Thymus (tissue), 11 donors: ENCODE data around the gene DSCAM. TPM values are rescaled to one million over a fixed set of nuclear protein-coding genes. Genes with fewer than 3 reads are reported as not detected.

ENCODE experiments used
- DNase-seq, 9 donors: peaks; one replicate each; pipeline ENCODE4 v3.0.0-alpha.2; 2013; ENCODE audit warnings: low spot score in 9 of 9, low read depth in 6 of 9, missing footprints in 1 of 9
- H3K27ac ChIP-seq, 2 donors: one replicate each; pipeline ENCODE4 v1.5.1; 2013; ENCODE audit warnings: control low read depth in 1 of 2, low read depth in 1 of 2, low read length in 1 of 2, mild to moderate bottlenecking in 1 of 2, moderate library complexity in 1 of 2
- H3K27me3 ChIP-seq, 2 donors: one replicate each; pipeline ENCODE4 v1.5.1; 2013; ENCODE audit warnings: low read length in 1 of 2; ENCODE audit not compliant: control insufficient read depth in 2 of 2, insufficient read depth in 1 of 2
- H3K36me3 ChIP-seq, 2 donors: one replicate each; pipeline ENCODE4 v1.5.1; 2013; ENCODE audit warnings: low read length in 1 of 2, mild to moderate bottlenecking in 1 of 2, moderate library complexity in 1 of 2; ENCODE audit not compliant: control insufficient read depth in 2 of 2, insufficient read depth in 2 of 2
- H3K4me1 ChIP-seq, 2 donors: one replicate each; pipeline ENCODE4 v1.5.1; 2013; ENCODE audit warnings: low read length in 2 of 2; ENCODE audit not compliant: control insufficient read depth in 2 of 2, insufficient read depth in 2 of 2
- H3K4me3 ChIP-seq, 2 donors: one replicate each; pipeline ENCODE4 v1.5.1; 2013; ENCODE audit warnings: low read length in 2 of 2, control low read depth in 1 of 2, mild to moderate bottlenecking in 1 of 2
- H3K9me3 ChIP-seq, 2 donors: one replicate each; pipeline ENCODE4 v1.5.1; 2013; ENCODE audit warnings: low read length in 1 of 2, mild to moderate bottlenecking in 1 of 2; ENCODE audit not compliant: control insufficient read depth in 2 of 2, insufficient read depth in 1 of 2
- WGBS: extraction: QIAGEN DNeasy Blood & Tissue Kit; methylation state at CpG from one replicate; pipeline ENCODE4 v1.1.7; 2013; 5-methylcytosine and 5-hydroxymethylcytosine counted together
- polyA plus RNA-seq: library from polyadenylated mRNA; stranded (reverse); fragments of 200-250 nt; gene quantifications from one replicate; pipeline ENCODE4 v1.2.3, GENCODE V29; 2013
- total RNA-seq: library from RNA; stranded (reverse); fragments of 120-200 nt; gene quantifications from one replicate; pipeline ENCODE4 v1.2.4, GENCODE V29; 2013
- donor health status: healthy.

The DSCAM gene
- total and polyA plus RNA-seq, 2 donors = 0.02 to 0.05 TPM

DNA sequence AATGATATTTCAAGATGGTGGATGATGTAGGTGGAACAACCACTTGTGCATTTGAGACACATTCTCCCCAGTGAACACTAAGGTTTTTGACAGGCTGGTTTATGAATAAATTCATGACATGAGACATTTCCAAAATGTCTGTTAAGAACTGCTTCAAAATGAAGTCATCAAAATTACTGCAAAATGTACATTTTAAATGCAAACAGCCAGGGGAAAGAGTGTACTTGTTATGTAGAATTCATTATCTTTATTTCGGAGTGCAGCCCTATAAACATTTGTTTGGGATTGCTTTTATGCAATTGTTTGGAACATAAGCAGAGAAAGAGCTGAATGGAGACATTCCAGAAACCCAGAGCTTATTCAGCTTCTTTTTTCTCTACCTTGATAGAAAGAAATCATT, 49.5 kb downstream of the DSCAM start:
- H3K27me3 ChIP-seq = no peaks in the 10 kb centered on the region
- no peaks in the 10 kb centered on the region for H3K4me1 ChIP-seq
- DNase-seq = no peak
- no peak overlapping the region for H3K27ac ChIP-seq
- H3K4me3 ChIP-seq = no peak overlapping the region
- WGBS = 86% methylated on average over 1 of the region's 1 CpG
- H3K9me3 ChIP-seq = peaks cover 0 to 8% of the 10 kb centered on the region in 2 donors
- H3K36me3 ChIP-seq = no peaks in the 10 kb centered on the region

- Histone ChIP-seq H3K4me3 (no peak overlapping the region), H3K4me1 (no peaks in the 10 kb centered on the region), H3K9me3 (peaks cover 0 to 8% of the 10 kb centered on the region in 2 donors), H3K27me3 (no peaks in the 10 kb centered on the region), H3K27ac (no peak overlapping the region), H3K36me3 (no peaks in the 10 kb centered on the region)
- no peak for DNase-seq
- 91% methylated on average over 1 of the region's 1 CpG for WGBS
Observed at GRCh38 chr21:40796464-40796863, 50.5 kb downstream of the DSCAM start.

GRCh38 chr21:40795313-40795712, 51.6 kb downstream of the DSCAM start:
- H3K4me1 ChIP-seq = no peaks in the 10 kb centered on the region
- H3K36me3 ChIP-seq = no peaks in the 10 kb centered on the region
- no peak for DNase-seq
- 79% methylated on average over 3 of the region's 3 CpGs for WGBS
- peaks cover 0 to 6% of the 10 kb centered on the region in 2 donors for H3K9me3 ChIP-seq
- no peak overlapping the region for H3K4me3 ChIP-seq
- no peak overlapping the region for H3K27ac ChIP-seq
- no peaks in the 10 kb centered on the region for H3K27me3 ChIP-seq

DNA sequence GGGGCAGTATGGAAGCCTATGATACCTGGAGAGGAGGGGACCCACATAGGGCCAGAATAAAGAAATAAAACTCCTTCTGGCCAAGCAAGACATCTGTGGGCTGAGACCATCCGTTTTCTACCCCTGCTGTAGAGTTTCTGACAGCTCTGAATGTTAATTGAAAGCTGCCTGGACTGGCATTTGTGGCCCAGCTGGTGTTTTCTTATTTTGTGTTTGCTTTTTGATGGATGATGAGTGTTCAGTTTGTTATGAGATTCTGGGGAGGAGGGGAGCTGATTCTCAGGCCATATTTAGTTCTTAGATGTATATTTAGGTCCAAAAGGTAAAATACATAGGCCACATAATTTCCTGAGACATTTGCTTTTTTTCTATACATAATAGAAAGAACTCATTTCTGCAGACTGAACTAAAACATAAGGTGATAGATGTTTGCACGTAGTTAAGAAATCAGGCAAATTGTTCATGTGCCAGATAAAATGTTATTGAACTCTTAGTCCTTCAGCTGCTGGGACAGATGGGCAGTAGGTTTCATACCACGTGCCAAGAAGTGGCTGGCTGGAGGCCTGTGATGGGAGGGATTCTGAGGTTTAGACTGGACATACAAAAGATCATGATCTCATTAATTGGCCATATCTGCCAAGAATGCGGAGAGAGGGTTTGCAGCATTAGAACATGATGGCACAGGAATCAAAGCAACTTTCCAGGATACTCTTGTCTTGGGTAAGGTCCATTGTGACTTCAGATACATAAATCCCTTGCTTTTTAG, 54.1 kb downstream of the DSCAM start:
- DNase-seq = no peak
- Histone ChIP-seq H3K27ac (no peak overlapping the region), H3K4me3 (no peak overlapping the region), H3K27me3 (no peaks in the 10 kb centered on the region), H3K36me3 (no peaks in the 10 kb centered on the region), H3K4me1 (no peaks in the 10 kb centered on the region), H3K9me3 (peaks cover 0 to 6% of the 10 kb centered on the region in 2 donors)
- WGBS = 88% methylated on average over 4 of the region's 4 CpGs

DNA sequence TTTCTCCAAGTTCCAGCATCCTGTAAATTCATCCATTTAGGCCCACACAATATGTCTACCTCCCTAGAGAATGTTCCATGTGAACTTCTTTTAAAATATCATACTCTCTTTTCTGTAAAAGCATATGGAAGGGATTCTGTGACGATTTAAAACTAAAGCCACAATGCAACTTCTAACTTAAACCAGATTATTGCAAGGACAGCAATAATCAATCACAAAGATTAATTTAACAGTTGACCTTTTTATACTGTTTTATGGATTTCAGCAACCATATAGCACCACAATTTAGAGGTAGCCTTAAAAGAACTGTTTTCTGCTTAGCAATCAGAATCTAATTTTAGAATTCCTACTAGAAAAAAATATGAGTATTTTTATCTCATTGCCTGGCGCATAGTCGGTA, 58.3 kb downstream of the DSCAM start:
- no peaks in the 10 kb centered on the region for H3K4me1 ChIP-seq
- H3K36me3 ChIP-seq = no peaks in the 10 kb centered on the region
- 98% methylated on average over 3 of the region's 3 CpGs for WGBS
- no peaks in the 10 kb centered on the region for H3K27me3 ChIP-seq
- H3K9me3 ChIP-seq = peaks cover 0 to 6% of the 10 kb centered on the region in 2 donors
- H3K27ac ChIP-seq = no peak overlapping the region
- no peak overlapping the region for H3K4me3 ChIP-seq
- DNase-seq = no peak

DNA sequence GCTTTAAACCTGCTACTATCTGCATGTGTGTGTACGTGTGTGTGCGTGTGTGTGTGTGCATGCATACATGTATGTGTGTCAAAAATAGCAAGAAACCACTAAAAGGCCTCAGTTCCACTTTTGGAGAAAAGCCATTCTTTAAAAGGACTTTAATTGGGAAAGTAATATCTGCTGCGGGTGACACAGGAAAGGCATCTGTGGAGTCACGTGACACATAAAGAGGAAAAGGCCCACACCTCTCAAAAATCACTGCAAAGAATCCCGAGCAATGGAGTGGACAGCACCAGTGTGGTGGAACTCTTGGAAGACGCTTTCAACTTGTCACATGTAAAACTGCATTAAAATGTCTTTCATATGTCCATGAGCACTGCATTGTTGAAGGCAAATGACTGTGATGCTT, 63.6 kb downstream of the DSCAM start:
- DNase-seq = no peak
- Histone ChIP-seq H3K27ac (no peak overlapping the region), H3K27me3 (no peaks in the 10 kb centered on the region), H3K4me1 (no peaks in the 10 kb centered on the region), H3K9me3 (no peaks in the 10 kb centered on the region), H3K4me3 (no peak overlapping the region), H3K36me3 (no peaks in the 10 kb centered on the region)
- 95% methylated on average over 6 of the region's 6 CpGs for WGBS

GRCh38 chr21:40770435-40771055, 76.4 kb downstream of the DSCAM start:
- H3K4me1 ChIP-seq = no peaks in the 10 kb centered on the region
- WGBS = 68% methylated on average over 5 of the region's 5 CpGs
- no peak for DNase-seq

GRCh38 chr21:40769231-40769630, 77.7 kb downstream of the DSCAM start:
- Histone ChIP-seq H3K9me3 (peaks cover 0 to 7% of the 10 kb centered on the region in 2 donors), H3K27ac (no peak overlapping the region), H3K4me3 (no peak overlapping the region), H3K36me3 (no peaks in the 10 kb centered on the region), H3K27me3 (no peaks in the 10 kb centered on the region), H3K4me1 (no peaks in the 10 kb centered on the region)
- WGBS = 96% methylated on average over 1 of the region's 1 CpG
- no peak for DNase-seq

More at GRCh38 chr21:40770435-40771055, 76.4 kb downstream of the DSCAM start:
- H3K27ac ChIP-seq = no peak overlapping the region
- H3K27me3 ChIP-seq = no peaks in the 10 kb centered on the region
- no peaks in the 10 kb centered on the region for H3K36me3 ChIP-seq
- H3K4me3 ChIP-seq = no peak overlapping the region
- peaks cover 0 to 7% of the 10 kb centered on the region in 2 donors for H3K9me3 ChIP-seq

DNA sequence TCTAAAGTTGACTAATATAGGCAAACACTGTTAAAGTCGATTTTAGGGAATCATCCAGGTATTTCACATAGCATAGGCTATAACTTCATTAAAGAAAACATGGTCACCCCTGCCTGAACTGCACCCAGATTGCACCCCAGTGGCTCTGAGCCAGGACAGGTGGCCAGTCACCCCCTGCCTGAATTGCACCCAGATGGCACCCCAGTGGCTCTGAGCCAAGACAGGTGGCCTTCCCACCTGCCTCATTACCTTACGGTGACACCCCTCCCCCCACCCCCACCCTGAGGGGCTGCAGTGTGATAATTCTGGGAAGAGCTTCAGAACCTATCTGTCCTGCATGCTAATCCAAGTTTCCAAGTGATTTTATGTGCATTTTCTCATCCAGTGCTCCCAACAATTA, 78.9 kb downstream of the DSCAM start:
- no peaks in the 10 kb centered on the region for H3K36me3 ChIP-seq

More for the DNA sequence above, 78.9 kb downstream of the DSCAM start:
- DNase-seq = no peak
- no peaks in the 10 kb centered on the region for H3K27me3 ChIP-seq
- H3K4me3 ChIP-seq = no peak overlapping the region
- peaks cover 0 to 7% of the 10 kb centered on the region in 2 donors for H3K9me3 ChIP-seq
- no peaks in the 10 kb centered on the region for H3K4me1 ChIP-seq
- H3K27ac ChIP-seq = no peak overlapping the region
- 84% methylated on average over 2 of the region's 2 CpGs for WGBS
